Activated CD4-positive, alpha-beta memory T cell treated with anti-CD3 and anti-CD28 coated beads for 36 hours (primary cell): ENCODE data around the gene CELSR1. TPM values are rescaled to one million over a fixed set of nuclear protein-coding genes. Genes with fewer than 3 reads are reported as not detected.

Experiments
- CTCF ChIA-PET: fragments of 350-600 bp; sonication (Branson Sonifier 250); formaldehyde crosslinking; loops from one replicate; lab custom pipeline; 2021; ENCODE audit warnings: antibody characterized with exemption, inconsistent platforms; lab: Charles Lee
- POLR2A ChIA-PET: fragments of 350-600 bp; sonication (Branson Sonifier 250); formaldehyde crosslinking; loops from one replicate; lab custom pipeline; 2021; ENCODE audit warnings: antibody characterized with exemption; lab: Charles Lee
- DNase-seq: peaks from one replicate; pipeline ENCODE4 v3.0.0-alpha.2; 2020
- H3K27ac Mint-ChIP-seq: one replicate; pipeline ENCODE4 v1.8.0; 2021; ENCODE audit warnings: mixed read lengths
- H3K27me3 Mint-ChIP-seq: one replicate; pipeline ENCODE4 v1.8.0; 2021; ENCODE audit warnings: mixed read lengths
- H3K36me3 Mint-ChIP-seq: one replicate; pipeline ENCODE4 v1.8.0; 2021; ENCODE audit warnings: mixed read lengths
- H3K4me1 Mint-ChIP-seq: one replicate; pipeline ENCODE4 v1.8.0; 2021; ENCODE audit warnings: low read depth, mixed read lengths
- H3K4me3 Mint-ChIP-seq: one replicate; pipeline ENCODE4 v1.8.0; 2021; ENCODE audit warnings: mild to moderate bottlenecking, mixed read lengths
- H3K9me3 Mint-ChIP-seq: one replicate; pipeline ENCODE4 v1.8.0; 2021; ENCODE audit warnings: mixed read lengths
- intact Hi-C: fragments of 100-400 bp; cut with micrococcal nuclease; formaldehyde crosslinking; loops from one replicate; pipeline ENCODE4 v1.15.1; 2023
- total RNA-seq, 2 experiments: library from RNA; stranded (reverse); gene quantifications; one replicate each; pipeline ENCODE4 v1.2.3, GENCODE V29; 2021

CELSR1 gene
- total RNA-seq, 2 experiments from 2014 or later, result 0.24 to 0.36 TPM

- Mint-ChIP-seq H3K4me3 (no peak overlapping the region), H3K4me1 (no peaks in the 10 kb centered on the region), H3K27me3 (peaks cover 3% of the 10 kb centered on the region), H3K27ac (no peak overlapping the region), H3K9me3 (no peaks in the 10 kb centered on the region), H3K36me3 (no peaks in the 10 kb centered on the region)
- intact Hi-C loops, result no loop called here
- CTCF ChIA-PET, result no interaction called here
- DNase-seq, result no peak
- POLR2A ChIA-PET, result no interaction called here
Observed at GRCh38 chr22:46443850-46444389, 93.5 kb downstream of the CELSR1 start.

GRCh38 chr22:46442217-46442853, 95.1 kb downstream of the CELSR1 start:
- intact Hi-C loops, result no loop called here
- CTCF ChIA-PET, result no interaction called here

GRCh38 chr22:46439576-46440465, 97.6 kb downstream of the CELSR1 start:
- no peaks in the 10 kb centered on the region for H3K36me3 Mint-ChIP-seq
- no peak for DNase-seq
- intact Hi-C loops, result no loop called here
- H3K27me3 Mint-ChIP-seq, result no peaks in the 10 kb centered on the region
- CTCF ChIA-PET, result no interaction called here
- no peak overlapping the region for H3K27ac Mint-ChIP-seq
- no peaks in the 10 kb centered on the region for H3K9me3 Mint-ChIP-seq
- H3K4me1 Mint-ChIP-seq, result no peaks in the 10 kb centered on the region
- H3K4me3 Mint-ChIP-seq, result no peak overlapping the region
- POLR2A ChIA-PET, result no interaction called here

More at GRCh38 chr22:46442217-46442853, 95.1 kb downstream of the CELSR1 start:
- Mint-ChIP-seq H3K4me3 (no peak overlapping the region), H3K4me1 (no peaks in the 10 kb centered on the region), H3K9me3 (no peaks in the 10 kb centered on the region), H3K27ac (no peak overlapping the region), H3K27me3 (no peaks in the 10 kb centered on the region), H3K36me3 (no peaks in the 10 kb centered on the region)
- POLR2A ChIA-PET, result no interaction called here
- DNase-seq, result no peak

- Mint-ChIP-seq H3K36me3 (no peaks in the 10 kb centered on the region), H3K9me3 (no peaks in the 10 kb centered on the region), H3K4me1 (no peaks in the 10 kb centered on the region), H3K27ac (no peak overlapping the region), H3K4me3 (no peak overlapping the region), H3K27me3 (no peaks in the 10 kb centered on the region)
- no peak for DNase-seq
- ChIA-PET POLR2A (no interaction called here), CTCF (no interaction called here)
- intact Hi-C loops, result no loop called here
Observed at GRCh38 chr22:46439111-46439510, 98.3 kb downstream of the CELSR1 start.

- CTCF ChIA-PET, result interaction anchor here (0.5 kb wide), 1 partner anchor 41 kb away, joined by 4 read pairs; no protein-coding TSS in a partner anchor
- H3K27ac Mint-ChIP-seq, result no peak overlapping the region
Observed at GRCh38 chr22:46437671-46438440, 99.6 kb downstream of the CELSR1 start.

GRCh38 chr22:46436595-46437175, 100.7 kb downstream of the CELSR1 start:
- POLR2A ChIA-PET, result no interaction called here
- intact Hi-C loops, result no loop called here
- Mint-ChIP-seq H3K9me3 (no peaks in the 10 kb centered on the region), H3K27me3 (no peaks in the 10 kb centered on the region), H3K36me3 (no peaks in the 10 kb centered on the region), H3K27ac (no peak overlapping the region), H3K4me1 (peaks cover 10% of the 10 kb centered on the region), H3K4me3 (no peak overlapping the region)
- CTCF ChIA-PET, result no interaction called here
- DNase-seq, result no peak

More at GRCh38 chr22:46437671-46438440, 99.6 kb downstream of the CELSR1 start:
- Mint-ChIP-seq H3K36me3 (no peaks in the 10 kb centered on the region), H3K4me1 (no peaks in the 10 kb centered on the region), H3K27me3 (no peaks in the 10 kb centered on the region), H3K9me3 (no peaks in the 10 kb centered on the region), H3K4me3 (no peak overlapping the region)
- intact Hi-C loops, result no loop called here
- POLR2A ChIA-PET, result no interaction called here
- no peak for DNase-seq

GRCh38 chr22:46433318-46433717, 104.1 kb downstream of the CELSR1 start:
- DNase-seq, result no peak
- peaks cover 10% of the 10 kb centered on the region for H3K4me1 Mint-ChIP-seq
- H3K27ac Mint-ChIP-seq, result no peak overlapping the region
- ChIA-PET POLR2A (no interaction called here), CTCF (interaction anchor here (1.4 kb wide), 1 partner anchor 66 kb away, joined by 4 read pairs; no protein-coding TSS in a partner anchor)
- H3K4me3 Mint-ChIP-seq, result no peak overlapping the region
- H3K9me3 Mint-ChIP-seq, result no peaks in the 10 kb centered on the region
- intact Hi-C loops, result no loop called here
- H3K27me3 Mint-ChIP-seq, result no peaks in the 10 kb centered on the region
- H3K36me3 Mint-ChIP-seq, result no peaks in the 10 kb centered on the region

GRCh38 chr22:46432164-46433068, 105.0 kb downstream of the CELSR1 start:
- peaks cover 10% of the 10 kb centered on the region for H3K4me1 Mint-ChIP-seq
- H3K27ac Mint-ChIP-seq, result peak overlapping the region; percentile 78
- DNase-seq, result peak; percentile 46
- no peaks in the 10 kb centered on the region for H3K9me3 Mint-ChIP-seq
- H3K27me3 Mint-ChIP-seq, result no peaks in the 10 kb centered on the region
- CTCF ChIA-PET, result interaction anchor here (1.4 kb wide), 1 partner anchor 65 kb away, joined by 4 read pairs; no protein-coding TSS in a partner anchor
- intact Hi-C loops, result no loop called here
- POLR2A ChIA-PET, result interaction anchor here (0.5 kb wide), 1 partner anchor 128 kb away, joined by 3 read pairs; no protein-coding TSS in a partner anchor
- H3K4me3 Mint-ChIP-seq, result peak overlapping the region; percentile 74
- H3K36me3 Mint-ChIP-seq, result no peaks in the 10 kb centered on the region

- ChIA-PET POLR2A (no interaction called here), CTCF (no interaction called here)
- no peak overlapping the region for H3K4me3 Mint-ChIP-seq
- no peaks in the 10 kb centered on the region for H3K27me3 Mint-ChIP-seq
- peaks cover under 1% of the 10 kb centered on the region for H3K9me3 Mint-ChIP-seq
- H3K4me1 Mint-ChIP-seq, result peaks cover 10% of the 10 kb centered on the region
- H3K36me3 Mint-ChIP-seq, result no peaks in the 10 kb centered on the region
- intact Hi-C loops, result no loop called here
- DNase-seq, result no peak
- no peak overlapping the region for H3K27ac Mint-ChIP-seq
Observed at GRCh38 chr22:46430961-46431838, 106.2 kb downstream of the CELSR1 start.

GRCh38 chr22:46429325-46429853, 108.0 kb downstream of the CELSR1 start:
- Mint-ChIP-seq H3K4me3 (no peak overlapping the region), H3K9me3 (peaks cover 7% of the 10 kb centered on the region), H3K27me3 (no peaks in the 10 kb centered on the region), H3K4me1 (peaks cover 10% of the 10 kb centered on the region), H3K27ac (no peak overlapping the region), H3K36me3 (no peaks in the 10 kb centered on the region)
- CTCF ChIA-PET, result no interaction called here
- intact Hi-C loops, result no loop called here
- no peak for DNase-seq
- POLR2A ChIA-PET, result no interaction called here
